Stimulated activated CD4-positive, alpha-beta T cell treated with anti-CD3 and anti-CD28 coated beads, Interleukin-15, amount 100 ng/mL, for 24 hours (primary cell): ENCODE measurements around the gene TMEM185B.
"Not testable (repeated sequence)": the region's sequence is repeated elsewhere in the genome, so short reads cannot be mapped to it uniquely, and the experiment has no call there.

ENCODE experiments used
- DNase-seq: peaks from one replicate; pipeline ENCODE4 v3.0.0-alpha.2; 2020

Gene TMEM185B

DNA sequence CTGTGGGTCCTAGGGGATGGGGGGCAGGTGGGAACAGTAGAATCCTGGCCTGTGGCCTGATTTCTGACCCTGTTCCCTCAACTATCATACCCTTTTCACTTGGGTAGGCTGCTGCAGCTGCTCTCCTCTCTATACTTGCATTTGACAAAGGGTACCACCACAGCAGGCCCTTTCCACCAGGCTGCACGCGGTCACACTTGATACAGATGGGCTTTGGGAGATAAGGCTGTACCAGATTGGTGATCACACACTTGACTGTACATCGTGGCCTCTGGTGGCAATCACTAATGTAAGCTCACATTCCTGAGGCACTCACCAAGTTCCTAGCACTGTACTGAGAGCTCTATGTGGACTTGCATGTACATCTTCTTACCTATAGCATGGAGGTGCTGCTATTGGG lies 27.9 kb upstream of the TMEM185B start:
- DNase-seq = no peak

DNA sequence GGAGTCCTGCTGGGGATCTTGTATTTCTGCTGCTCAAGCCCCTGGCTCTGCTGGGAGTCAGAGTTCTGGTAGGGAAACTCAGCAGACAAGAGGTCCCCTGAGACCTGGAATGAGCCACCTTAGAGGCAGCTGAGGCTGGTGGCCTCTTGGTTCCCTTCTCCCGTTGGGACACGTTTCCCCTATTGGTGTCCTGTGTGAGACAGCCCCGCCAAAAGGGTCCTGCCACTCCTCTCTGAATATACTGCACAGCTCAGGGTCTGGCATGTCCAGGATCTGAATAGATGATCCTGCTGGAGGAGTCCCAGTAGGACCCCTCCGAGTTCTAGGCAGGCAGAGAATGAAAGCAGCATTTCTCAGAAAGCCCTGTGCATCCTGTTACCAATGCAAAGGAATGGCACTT lies 27.4 kb upstream of the TMEM185B start:
- DNase-seq = no peak

DNA sequence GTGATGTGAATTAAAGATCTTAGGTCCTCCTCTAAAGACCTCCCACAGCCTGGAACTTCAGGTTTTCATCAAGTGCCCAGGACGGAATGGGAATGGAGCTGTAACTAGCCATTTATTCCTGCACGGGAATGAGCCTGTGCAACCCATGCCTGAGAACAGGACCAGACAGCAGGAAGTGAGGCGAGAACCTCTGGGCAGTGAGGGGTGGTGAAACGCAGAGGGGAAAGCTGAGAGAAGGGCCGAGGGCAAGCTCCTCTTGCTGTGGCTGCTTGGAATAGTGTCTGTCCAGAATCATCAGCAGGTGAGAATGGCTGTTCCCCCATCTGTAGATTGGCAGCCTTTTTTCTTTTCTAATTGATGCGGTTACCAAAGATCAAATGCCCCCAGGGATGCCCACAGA lies 24.7 kb upstream of the TMEM185B start:
- no peak for DNase-seq

DNA sequence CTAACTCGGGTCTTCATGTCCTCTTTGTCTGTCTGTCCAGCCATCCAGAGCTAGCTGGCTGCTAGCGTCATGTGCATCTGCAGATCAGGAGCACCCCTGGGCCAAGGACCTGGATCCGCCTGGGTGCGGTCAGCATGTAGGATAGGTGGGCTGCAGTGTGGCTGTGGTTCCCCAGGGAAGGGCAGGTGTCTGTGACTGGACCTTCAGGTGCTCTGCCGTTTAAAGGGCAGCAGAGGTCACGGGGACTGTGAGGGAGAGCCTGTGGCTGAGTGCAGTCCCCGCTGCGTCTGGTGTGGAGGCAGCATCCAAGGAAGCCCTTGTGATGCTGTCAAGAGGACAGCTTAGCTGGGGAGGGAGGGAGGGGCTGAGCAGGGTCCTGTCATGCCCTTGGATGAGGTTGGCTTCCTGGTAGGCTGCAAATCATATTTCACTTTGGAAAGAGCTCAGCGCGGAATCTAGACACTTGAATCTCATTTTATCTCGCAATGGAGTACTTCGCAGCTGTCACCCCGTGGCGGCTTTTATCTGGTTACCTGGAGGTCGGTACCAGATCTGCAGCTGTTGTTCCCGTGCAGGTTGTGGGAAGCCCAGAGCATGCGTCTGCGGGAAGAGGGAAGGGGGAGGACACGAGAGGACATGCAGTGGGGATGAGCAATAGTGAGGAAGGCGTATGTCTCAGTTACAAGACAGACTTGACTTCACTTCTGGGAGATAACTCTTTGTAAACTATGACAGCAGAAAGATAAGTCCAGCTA lies 23.5 kb upstream of the TMEM185B start:
- DNase-seq = no peak

DNA sequence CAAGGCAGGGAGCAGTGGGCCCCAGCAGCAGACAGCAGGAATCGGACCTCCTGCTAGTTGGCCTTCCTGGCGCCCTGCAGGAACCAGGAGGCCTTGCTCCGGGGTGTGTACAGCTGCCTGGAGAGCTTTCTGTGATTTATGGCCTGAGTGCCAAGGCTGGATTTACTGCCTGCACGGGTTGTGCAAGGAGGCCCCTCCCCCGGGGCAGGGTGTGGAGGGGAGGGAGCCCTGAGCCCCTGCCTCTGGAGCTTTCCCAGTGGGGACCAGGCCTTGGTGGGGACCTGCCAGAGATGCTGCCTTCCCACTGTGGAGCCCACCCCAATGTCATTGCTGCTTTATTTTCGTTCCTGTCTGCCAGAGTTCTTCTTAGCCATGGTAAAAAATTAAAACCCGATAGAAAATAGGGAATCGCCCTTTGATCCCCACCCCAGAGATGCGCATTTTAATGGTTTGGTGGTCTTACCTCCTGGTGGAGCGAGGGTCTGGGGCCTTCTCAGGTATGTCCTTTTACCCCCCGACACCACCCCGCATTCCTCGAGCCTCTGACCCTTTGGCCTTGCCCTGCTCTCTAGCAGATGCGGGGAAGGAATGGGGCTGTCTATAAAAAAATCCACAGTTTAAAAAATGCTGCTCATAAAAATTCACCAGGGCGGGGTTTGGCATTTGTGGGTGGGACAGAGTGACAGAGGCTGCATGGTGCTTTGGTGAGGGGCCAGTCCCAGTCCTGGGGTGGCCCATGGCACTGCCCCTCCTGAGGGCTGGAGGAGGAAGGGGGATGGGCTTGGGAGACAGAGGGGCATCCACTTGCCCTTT lies 22.5 kb upstream of the TMEM185B start:
- DNase-seq = no peak

DNA sequence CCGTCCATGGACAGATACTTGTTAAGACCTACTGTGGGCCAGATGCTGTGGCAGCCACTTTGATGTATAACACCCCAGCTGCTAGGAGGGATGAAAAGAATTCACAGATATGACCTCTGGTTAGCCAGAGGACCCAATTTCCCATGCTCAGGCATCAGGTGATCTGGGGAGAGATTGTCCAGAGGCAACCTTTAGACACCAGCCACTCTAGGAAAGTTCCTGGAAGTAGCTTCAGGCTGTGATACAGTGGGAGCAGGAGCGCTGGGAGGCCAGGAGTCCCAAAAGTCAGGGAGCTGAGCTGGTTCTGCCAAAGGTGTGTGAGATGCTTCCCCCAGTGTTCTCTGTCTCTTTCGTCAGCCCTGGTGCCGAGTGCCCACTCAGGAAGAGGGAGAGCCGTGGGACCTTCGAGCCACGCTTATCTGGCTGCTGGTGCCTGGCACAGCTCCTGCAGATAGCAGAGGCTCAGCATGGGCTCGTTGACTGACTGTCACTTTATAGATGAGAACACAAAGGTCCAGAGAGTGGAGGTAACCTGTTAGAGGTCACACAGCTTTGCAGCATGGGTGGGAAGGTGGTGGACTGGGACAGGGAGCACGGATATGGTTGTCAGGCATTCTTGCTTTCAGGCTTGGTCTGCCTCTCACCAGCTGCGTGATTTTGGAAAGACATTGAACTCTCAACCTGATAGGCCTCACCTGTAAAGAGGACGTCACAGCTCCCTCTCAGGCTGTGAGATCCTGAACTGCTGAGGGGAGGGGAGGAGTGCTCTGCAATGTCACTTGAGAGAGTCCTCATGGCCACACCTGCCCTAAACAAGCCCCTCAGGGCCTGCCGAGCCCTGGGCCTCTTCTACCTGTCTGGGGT lies 21.7 kb upstream of the TMEM185B start:
- no peak for DNase-seq

DNA sequence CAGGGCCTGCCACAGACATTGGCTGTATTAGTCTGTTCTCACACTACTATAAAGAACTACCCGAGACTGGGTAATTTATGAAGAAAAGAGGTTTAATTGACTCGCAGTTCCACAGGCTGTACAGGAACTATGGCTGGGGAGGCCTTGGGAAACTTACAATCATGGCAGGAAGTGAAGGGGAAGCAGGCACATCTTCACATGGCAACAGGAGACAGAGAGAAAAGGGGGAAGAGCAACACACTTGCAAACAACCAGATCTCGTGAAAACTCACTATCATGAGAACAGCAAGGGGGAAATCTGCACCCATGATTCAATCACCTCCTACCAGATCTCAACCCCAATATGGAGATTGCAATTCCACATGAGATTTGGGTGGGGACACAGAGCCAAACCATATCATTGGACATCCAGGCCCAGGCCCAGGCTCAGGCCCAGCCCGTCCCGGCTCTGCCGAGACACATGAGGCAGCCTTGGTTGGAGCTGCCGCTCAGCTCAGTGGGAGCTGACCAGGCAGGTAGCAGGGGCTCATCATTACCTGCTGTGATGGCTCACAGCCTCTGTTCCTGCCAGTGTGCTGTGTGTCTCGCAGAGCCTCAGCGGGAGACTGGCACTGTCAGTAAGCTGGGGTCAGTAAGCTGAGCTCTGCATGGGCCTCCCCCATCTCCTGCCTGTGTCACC lies 20.8 kb upstream of the TMEM185B start:
- DNase-seq = no peak

DNA sequence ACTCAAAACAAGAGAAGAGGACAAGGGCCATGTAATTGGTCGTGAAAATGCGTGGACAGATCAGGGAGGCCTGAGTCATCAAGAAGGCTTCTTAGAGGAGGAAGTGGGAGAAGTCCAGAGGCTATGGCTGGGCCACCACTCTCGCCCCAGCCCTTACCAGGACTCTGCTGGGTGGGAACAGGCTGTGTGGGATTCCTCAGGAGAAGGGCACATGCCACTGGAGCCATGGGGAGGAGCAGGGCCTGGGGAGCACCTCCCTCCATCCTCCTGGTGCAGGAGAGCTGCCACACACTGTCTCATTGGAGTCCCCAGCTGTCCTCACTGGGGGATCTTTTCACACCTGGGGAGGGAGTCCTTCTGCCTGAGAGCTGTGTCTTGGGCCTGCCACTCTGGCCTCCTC lies 20.0 kb upstream of the TMEM185B start:
- no peak for DNase-seq

DNA sequence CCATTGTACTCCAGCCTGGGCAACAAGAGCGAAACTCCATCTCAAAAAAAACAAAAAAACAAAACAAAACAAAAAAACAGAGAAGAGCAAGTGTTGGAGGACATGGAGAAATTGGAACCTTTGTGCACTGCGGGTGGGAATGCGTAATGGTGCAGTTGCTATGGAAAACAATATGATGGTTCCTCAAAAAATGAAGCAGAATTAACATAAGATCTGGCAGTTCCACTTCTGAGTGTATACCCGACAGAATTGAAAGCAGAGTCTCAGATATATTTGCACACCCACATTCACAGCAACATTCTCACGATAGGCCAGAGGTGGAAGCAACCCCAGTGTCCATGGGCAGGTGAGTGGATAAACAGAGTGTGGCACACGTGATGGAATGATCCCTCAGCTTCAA lies 18.5 kb upstream of the TMEM185B start:
- DNase-seq = no peak

DNA sequence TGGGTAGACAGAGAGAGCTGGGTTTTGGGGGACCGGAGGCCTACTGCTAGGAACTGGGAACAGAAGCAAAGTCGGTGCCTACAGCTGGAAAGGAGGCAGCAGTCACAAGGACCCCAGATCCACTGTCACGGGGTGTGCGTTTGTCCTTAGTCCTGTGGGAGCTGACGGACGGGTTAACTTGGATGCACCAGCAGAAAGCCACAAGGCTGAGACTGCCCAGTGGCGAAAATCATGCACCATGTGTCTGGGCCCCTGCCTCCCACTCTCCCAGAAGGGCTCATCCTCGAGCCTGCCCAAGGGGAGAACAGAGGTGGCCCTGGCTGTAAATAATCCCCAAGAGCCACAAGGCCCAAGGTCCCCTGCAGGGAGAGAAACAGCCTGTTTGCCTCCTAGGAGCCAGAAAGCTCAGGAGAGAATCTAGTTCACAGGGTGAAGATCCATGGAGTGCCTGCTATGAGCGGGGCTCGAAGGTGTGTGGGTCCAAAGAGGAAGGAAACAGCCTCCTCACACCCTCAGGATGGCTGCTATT lies 17.8 kb upstream of the TMEM185B start:
- DNase-seq = no peak

DNA sequence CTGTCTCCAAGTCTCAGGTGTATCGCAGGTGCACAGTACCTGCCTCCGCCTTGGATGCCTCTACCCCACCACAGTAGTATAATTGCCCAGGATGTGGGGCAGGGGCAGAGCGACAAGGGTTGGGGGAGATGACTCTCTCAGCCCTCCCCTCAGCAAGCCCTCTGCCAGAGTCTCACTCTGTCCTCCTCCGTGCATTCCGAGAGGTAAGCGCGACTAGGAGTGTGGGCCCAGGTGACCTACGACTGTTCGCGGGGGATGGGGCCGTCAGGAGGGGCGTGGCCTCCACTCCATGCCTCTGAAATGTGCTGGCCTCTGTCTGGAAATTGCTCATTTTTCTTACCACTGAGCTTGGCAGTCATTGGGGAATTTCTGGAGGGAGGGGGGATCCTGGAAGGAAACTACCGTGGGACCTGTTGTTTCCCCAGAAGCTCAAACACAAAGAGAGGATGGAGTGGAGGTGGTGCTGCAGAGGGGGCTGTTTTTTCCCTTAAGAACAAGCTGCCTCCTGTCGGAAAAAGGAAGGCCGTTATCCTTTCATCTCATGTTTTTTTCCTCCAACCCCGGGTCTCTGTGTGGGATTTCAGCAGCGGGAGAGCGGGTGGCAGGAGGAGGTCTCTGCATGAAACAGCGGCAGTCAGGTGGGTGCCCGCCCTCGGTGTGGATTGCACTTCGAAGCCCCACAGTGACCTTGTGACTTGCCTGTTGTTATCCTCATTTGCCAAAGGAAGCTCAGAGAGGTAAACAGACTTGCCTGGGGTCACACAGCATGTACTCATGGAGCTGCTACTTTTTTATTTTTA lies 16.5 kb upstream of the TMEM185B start:
- DNase-seq = no peak

DNA sequence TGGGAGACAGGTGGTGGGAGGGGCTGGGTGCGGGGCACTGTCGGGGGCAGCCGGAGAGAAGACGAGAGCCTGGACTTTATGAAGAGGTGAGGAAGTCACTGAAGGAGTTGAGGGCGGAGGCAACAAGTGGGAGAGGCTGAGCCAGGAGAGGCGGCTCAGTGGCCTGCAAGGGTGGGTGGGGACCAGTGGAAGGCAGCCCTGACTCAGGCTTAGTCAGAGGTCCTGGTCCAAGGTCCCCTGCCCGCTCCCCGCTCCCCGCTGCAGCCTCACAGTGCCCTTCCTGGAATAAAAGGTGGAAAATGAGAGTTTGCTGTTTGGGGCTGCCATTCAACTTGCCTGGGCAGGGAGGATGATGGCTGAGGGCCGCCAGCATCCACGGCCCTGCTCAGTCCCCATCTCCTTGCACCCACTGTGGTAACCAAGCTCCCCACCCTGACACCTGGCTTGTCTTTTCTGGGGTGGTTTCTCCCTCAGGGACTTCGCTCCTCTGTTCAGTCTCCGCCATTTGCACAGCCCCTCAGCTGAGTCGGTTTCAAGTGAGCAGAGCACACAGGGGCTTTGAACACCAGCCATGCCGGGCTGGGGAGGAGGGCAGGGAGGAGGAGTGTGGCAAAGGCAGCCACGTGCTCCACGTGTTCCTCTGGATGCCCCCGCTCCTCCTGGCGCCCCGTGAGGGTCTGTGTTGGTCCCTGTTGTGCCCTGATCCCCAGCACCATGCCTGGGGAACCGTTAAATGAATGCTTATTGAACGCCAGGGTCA lies 15.7 kb upstream of the TMEM185B start:
- DNase-seq = no peak

DNA sequence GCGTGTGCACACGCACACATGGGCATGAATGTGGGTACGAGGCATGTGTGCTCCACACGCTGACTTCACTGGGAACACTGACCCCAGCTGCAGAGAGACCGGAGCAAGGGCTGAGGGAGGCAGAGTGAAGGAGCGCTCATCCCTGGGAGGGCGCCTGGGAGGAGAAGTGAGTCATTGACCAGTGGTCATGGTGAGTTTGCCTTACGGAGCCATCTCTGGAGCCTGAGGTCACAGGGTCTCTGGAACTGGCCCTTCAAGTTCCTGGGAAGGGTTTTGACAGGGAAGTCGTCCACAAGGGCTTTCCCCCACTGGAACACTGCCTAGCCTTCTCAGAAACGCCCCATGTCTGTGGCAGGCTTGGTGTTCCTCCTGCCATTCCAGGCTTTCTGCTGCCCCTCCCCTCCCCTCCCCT lies 14.3 kb upstream of the TMEM185B start:
- no peak for DNase-seq

DNA sequence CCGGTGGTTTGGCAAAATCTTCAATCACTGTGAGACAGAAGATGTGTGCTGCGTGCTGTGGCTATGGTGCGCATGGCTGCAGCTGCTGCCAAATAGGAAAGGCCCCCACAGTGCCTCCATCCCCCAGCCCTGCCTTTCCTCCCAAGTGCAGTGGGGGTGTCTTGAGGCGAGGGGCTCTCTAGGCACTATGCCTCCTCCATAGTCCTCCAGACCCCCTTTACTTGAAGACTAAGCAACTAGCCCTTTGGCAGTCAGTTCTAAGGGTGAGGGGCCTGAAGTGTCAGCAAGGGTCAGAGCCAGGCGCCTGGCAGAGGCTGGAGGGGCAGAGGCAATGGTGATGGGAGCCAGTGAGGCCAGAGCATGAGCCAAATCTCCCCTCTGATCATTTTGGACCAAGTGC lies 13.6 kb upstream of the TMEM185B start:
- DNase-seq = no peak

DNA sequence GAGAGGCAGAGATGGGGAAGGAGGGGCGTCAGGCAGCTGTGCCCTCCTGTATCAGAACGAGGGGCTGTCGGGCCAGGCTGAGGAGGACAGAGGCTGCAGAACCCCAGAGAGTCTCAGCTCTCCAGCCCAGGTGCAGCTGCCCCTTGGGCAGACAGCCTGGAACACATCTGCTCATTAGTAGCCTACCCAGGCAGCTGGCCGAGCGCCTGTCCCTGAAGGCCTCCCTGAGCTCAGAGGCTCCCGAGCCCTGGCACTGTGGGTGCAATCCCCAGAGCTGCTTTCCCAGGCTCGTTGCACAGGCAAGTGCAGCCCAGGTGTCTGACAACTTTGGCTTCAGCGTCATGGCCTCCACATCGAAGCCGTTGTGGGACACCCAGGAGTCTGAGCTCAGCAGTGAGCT lies 13.1 kb upstream of the TMEM185B start:
- no peak for DNase-seq

DNA sequence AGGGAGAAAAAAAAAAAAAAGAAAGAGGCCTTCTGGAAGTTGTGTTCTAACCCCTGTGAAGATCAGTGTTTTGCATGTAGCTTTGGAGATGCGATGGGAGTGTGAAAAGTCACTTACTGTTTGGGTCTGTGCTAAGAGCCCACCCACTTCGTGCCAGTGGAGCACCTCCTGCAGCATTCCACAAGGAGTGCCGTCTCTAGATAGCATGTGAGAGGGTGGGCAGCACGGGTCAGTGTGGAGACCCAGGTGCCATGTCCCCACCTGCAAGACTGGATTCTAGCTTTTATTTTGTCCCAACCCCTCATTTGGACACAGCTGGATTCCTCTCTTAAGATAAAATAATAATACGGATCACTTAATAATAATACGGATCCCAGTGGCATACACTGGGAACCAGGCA lies 12.5 kb upstream of the TMEM185B start:
- DNase-seq = no peak

DNA sequence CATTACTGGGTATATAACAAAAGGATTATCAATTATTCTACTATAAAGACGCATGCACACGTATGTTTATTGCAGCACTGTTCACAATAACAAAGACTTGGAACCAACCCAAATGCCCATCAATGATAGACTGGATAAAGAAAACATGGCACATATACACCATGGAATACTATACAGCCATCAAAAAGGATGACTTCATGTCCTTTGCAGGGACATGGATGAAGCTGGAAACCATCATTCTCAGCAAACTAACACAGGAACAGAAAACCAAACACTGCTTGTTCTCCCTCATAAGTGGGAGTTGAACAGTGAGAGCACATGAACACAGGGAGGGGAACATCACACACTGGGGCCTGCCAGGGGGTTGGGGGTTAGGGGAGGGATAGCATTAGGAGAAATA lies 12.0 kb upstream of the TMEM185B start:
- not testable (repeated sequence) for DNase-seq

DNA sequence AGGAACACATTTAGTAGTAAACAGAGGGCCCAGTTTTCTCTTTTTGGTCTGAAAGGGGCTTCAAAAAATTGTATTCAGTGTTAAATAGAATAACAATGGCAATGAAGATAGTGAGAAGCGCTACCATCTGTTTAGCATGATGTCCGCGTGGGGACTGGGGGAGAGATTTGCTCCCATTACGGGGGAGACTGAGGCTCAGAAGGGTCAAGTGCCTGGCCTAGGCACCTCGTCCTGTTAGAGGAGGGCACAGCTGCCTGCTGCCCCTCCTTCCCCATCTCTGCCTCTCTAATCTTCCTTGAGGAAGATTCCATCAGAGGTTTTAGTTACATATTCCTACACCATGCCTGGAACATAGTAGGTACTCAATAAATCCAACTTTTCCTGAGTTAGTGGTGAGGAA lies 10.1 kb upstream of the TMEM185B start:
- no peak for DNase-seq

DNA sequence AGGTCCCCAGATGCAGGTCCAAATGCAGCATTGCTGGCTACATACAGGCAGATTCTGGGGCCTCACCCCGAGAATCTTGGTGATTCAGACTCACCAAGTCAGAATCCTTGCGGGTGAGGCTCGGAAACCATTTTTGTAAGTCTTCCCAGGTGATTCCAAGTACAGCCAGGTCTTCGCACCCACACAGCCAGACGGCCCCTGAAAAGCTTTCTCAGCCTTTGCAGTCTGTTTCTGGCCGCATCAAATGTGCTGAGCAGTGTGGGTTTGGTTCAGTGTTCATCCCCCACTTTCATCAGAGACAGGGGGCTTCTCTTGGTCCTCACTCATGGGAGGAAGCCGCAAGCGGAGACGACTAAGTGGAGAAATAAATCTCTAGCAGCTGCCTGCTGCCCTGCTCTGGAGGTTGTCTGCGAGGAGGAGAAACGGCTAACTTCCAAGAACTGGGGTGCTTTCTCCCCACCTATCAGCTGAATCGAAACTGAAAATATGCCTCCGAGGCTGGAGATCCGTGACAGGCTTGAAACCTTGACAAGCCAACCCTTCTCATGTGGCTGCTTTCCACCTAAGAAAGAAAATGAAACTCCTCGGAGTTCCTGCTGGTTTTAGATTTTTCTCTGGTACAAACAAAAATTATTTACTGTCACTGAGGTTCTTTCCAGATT lies 8.9 kb upstream of the TMEM185B start:
- DNase-seq = peak; percentile 77

DNA sequence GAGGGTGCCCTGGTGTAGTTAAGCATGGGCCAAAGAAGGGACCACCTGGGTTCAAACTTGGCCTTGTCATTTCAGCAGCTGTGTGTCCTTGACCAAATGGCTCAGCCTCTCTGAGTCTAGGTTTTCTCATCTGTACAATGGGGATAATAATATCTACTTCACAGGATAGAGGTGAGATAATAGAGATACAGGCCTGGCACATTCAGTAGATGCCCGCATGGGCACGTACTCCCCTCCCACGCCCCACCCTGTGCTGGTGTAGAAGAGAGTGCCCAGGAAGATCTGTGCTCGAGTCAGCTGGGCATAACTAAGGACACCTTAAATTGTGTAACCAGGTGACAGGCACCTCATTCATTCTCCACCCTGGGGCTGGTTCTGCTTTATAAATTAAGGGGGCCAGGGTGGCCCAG lies 8.4 kb upstream of the TMEM185B start:
- peak; percentile 67 for DNase-seq
